Thyroid gland (tissue), 4 donors: Measurements from ENCODE around the gene C1orf167.

Experiments used
- CTCF ChIP-seq, 6 experiments: fragments of 200-600 bp in 3 of 6; fragments of 450-650 bp in 3 of 6; sonication (generic) in 3 of 6; IDR thresholded peaks; one replicate each; pipeline ENCODE4 v1.5.1; 2016 to 2019; ENCODE audit warnings: antibody characterized with exemption in 6 of 6, mild to moderate bottlenecking in 2 of 6, inconsistent platforms in 1 of 6, moderate library complexity in 1 of 6
- POLR2A ChIP-seq, 2 donors: fragments of 450-650 bp; IDR thresholded peaks; one replicate each; pipeline ENCODE4 v1.6.1; 2017; ENCODE audit warnings: antibody characterized with exemption in 2 of 2, mild to moderate bottlenecking in 2 of 2, moderate library complexity in 1 of 2

DNA sequence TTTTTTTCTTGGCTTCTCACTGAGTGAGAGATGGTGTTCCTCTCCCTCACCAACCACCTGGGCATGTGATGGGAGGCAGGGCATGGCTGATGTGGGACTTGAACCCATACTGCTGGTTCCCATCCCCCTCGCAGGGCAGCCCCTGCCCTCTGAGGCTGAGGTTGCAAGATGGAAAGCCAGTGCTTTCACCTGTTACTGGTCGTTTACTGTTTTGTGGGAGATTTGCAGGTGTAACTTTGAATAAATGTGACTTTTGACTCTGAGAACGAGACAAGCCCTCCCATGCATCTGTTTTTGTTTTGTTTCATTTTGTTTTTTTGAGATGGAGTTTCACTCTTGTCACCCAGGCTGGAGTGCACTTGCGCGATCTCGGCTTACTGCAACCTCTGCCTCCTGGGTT lies 21.6 kb downstream of the C1orf167 start:
- TF ChIP-seq CTCF (IDR thresholded peaks at IDR 0.05), result no peak
- TF ChIP-seq POLR2A (IDR thresholded peaks at IDR 0.05), result no peak
